B cell (primary cell): ENCODE data around the gene RNASE13.

Experiments
- CTCF ChIP-seq: fragments of 200-600 bp; IDR thresholded peaks from one replicate; pipeline ENCODE4 v1.8.0; 2022; ENCODE audit warnings: antibody characterized with exemption, mild to moderate bottlenecking
- EZH2 ChIP-seq: IDR thresholded peaks from 2 replicates; pipeline ENCODE4 v1.6.1; 2012; ENCODE audit warnings: borderline replicate concordance, low read depth, mild to moderate bottlenecking, moderate library complexity, low read length; ENCODE audit not compliant: insufficient read depth, poor library complexity, severe bottlenecking

- no peak for TF ChIP-seq CTCF
- no peak for TF ChIP-seq EZH2
These were observed 8.9 kb upstream of the RNASE13 start for GRCh38 chr14:21043387-21043973.
